ENCODE results near the gene VPS26B.
A peak's percentile ranks its signal among the peaks of the same experiment; 100 is the strongest.
"Not testable (repeated sequence)": the region's sequence is repeated elsewhere in the genome, so short reads cannot be mapped to it uniquely, and the experiment has no call there.

The VPS26B gene

GRCh38 chr11:134223836-134224709 lies at the start of gene VPS26B, which contains the start of gene NCAPD3:
TSS of gene VPS26B (plus strand) at chr11:134224671. CDS start at chr11:134225123, 452 bp downstream.
TSS of gene NCAPD3 (minus strand) at chr11:134223967. CDS start at chr11:134223926, 41 bp downstream.
- peak; percentile 93 for DNase-seq (ENCODE audit: low read depth)

DNA sequence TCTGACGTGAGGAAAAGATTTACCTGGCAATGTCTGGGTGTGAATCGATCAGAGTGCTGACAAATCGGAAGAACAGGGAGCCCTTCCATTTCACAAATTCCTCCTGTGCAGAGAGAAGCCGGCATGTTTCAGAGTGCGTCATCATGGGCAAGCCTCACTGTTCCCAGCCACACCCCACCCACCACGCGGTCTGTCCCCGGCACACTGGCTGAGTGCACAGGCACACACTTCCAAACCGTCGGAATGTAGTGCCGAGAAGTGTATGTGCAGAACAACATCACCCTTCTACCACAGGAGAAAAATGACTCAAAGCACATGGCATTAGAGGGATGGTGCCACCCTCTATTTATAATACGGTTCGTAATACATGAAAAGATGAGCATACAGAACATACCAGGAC lies 48.2 kb upstream of the VPS26B start:
- DNase-seq (ENCODE audit: low read depth), result no peak

- DNase-seq (ENCODE audit: low read depth), result no peak
These were observed 46.3 kb upstream of the VPS26B start for GRCh38 chr11:134178032-134178674.

DNA sequence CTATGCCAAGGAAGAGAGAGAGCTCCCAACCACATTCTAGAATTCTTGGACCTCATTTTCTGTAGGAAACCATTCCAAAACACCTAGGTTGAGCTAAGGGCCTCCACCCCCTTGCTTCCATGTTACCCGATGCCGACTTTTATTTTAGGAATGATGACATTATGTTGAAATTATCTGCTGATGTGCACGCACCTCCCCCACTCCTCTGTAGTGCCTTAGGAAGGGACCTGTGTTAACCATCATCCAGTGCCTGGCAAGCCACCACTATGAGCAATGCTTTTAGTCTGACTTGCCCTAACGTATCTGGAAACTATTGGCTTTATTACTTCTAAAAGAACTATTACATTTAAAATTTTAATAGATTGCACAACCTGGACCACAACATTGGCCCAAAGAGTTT lies 42.8 kb upstream of the VPS26B start:
- DNase-seq (ENCODE audit: low read depth), result no peak

DNA sequence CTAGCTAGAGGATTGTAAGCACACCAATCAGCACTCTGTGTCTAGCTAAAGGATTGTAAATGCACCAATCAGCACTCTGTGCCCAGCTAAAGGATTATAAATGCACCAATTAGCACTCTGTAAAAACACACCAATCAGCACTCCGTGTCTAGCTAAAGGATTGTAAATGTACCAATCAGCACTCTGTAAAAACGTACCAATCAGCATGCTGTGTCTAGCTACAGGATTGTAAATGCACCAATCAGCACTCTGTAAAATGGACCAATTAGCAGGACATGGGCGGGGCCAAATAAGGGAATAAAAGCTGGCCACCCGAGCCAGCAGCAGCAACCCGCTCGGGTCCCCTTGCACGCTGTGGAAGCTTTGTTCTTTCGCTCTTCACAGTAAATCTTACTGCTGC lies 36.4 kb upstream of the VPS26B start:
- not testable (repeated sequence) for DNase-seq (ENCODE audit: low read depth)

DNA sequence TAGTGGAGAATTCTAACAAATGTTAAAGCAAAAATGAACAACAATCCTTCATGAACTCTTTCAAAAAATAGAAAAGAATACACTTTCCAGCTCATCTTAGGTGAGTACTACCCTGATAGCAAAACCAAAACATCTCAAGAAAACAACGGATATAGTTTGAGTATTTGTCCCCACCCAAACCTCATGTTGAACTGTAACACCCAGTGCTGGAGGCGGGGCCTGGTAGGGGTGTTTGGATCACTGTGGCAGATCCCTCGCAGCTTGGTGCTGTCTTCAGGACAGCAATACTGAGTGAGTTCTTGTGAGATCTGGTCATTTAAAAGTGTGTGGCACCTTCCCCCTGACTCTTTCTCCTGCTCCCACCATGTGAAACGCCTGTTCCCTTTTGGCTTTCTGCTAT lies 27.7 kb upstream of the VPS26B start:
- DNase-seq (ENCODE audit: low read depth), result no peak

DNA sequence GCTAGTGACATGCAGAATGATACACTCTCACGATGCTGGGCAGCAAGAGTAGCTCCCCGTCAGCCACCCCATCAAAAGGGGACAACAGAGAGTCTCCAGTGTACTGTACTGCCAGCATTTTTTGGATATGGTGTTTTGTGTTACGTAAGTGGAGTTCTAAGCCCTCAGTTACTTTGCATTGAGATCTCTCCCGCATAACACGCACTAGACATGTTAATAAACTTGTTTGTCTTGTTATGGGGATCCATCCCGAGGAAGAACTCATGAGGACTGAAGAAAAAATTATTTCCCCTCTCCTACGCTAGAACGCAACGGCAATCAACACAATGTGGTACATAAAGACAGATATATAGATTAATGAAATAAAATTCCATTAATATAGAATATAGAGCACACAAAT lies 24.9 kb upstream of the VPS26B start:
- no peak for DNase-seq (ENCODE audit: low read depth)

- no peak for DNase-seq (ENCODE audit: low read depth)
These were observed 23.8 kb upstream of the VPS26B start for GRCh38 chr11:134200688-134201087.

- DNase-seq (ENCODE audit: low read depth), result no peak
These were observed 21.8 kb upstream of the VPS26B start for GRCh38 chr11:134202661-134203060.

DNA sequence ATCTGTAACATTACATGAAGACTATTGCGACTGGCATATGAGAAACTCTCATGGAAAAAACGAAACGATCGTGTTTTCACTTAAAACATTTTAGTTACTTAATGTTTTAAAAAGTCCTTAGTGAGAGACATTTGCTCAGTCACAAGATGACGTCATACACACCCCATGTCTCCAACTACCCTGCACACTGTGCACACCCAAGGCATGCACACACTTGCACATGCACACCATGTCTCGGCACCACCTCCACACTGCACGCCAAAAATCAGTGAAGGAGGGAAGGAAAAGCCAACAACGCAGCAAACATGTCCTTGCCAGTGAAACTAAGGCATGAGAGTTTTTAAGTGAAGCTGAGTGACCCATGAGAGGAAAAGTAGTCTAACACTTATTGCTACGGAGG lies 18.7 kb upstream of the VPS26B start:
- no peak for DNase-seq (ENCODE audit: low read depth)

GRCh38 chr11:134206185-134206584 lies 18.3 kb upstream of the VPS26B start:
- no peak for DNase-seq (ENCODE audit: low read depth)

DNA sequence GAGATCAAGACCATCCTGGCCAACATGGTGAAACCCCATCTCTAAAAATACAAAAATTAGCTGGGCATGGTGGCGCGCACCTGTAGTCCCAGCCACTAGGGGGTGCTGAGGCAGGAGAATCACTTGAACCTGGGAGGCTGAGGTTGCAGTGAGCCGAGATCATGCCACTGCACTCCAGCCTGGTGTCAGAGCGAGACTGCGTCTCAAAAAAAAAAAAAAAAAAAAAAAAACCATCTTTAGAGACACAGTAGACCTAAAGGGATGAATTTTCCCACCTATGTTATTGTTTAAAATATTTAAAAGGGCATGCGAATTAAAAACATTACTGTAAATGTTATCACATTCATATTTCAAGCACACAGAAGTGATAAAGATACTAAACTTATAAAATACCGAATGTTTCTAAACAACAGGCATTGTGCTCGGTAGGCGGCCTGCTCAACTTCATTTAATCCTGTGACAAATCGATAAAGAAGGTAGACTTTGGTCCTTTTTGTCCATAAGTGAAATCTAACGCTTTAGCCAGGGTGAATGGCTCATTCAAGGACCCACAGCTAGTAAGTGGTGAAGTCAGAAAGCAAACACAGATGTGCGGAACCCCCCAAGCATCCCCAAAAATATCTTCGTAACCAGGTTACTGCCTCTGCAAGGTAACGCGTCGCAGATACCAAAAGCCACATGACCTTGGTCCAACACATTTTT lies 16.8 kb upstream of the VPS26B start:
- peak; percentile 46 for DNase-seq (ENCODE audit: low read depth)

DNA sequence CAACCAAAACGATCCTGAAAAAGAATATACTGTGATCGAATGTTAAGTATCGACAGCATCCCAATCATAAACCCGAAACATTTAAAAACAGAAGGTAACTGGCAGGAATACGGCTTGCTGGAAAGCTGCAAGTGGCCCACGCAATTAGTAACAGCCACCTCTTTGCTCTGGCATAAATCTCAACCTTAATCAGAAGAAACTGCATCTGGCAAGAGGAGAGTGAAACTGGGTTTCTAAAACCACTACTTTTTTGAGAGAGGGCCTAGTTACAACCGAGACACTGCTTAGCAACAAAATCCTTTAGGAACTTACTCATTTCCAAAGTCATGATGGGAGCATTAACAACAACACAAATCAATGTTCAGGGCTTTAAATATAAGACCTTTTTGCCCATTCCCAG lies 8.6 kb upstream of the VPS26B start:
- DNase-seq (ENCODE audit: low read depth), result no peak

DNA sequence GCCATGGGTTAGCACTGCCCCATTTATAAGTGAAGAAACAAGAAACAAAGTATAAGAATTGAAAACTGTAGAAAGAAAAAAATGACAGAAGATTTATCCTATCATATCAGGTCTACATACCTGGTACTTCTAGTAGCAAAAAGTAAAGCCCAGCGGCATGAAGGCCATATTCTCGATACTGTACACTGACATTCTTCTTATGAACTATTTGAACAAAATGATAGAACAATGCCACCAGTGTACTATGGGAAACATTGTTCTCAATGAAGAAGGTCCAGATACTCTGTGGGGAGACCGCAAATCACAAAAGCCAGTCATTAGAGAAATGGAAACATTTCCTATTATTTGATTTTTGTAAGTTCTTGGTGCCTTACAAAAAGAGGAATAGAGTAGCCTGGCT lies 7.7 kb upstream of the VPS26B start:
- no peak for DNase-seq (ENCODE audit: low read depth)

GRCh38 chr11:134223121-134223520 lies 1.4 kb upstream of the VPS26B start:
- no peak for DNase-seq (ENCODE audit: low read depth)

GRCh38 chr11:134224710-134225664 lies 516 bp downstream of the VPS26B start:
- DNase-seq (ENCODE audit: low read depth), result peak; percentile 46

DNA sequence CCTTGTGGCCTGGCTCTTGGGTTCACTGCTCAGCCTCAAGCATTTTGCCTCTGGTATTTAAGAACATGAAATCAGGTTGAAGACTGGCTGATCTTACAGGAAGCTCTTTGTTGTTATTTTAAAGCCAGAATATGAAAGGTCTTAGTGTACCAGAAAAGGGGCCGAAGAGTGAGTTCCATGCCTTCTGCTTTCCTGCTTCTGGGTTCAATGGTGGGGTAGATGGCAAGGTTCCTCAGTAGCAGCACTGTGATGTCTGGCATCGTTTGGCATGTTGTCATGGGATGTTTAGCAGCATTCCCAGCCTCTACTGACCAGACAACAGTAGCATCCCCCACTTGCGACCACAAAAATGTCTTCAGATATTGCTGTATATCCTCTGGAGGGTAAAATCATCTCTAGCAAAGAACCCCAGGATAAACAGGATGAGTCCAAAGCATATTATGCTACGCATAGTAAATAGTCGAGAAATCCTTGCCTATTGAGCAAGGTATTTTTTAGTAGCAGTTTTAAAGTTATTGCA lies 2.4 kb downstream of the VPS26B start:
- DNase-seq (ENCODE audit: low read depth), result no peak

DNA sequence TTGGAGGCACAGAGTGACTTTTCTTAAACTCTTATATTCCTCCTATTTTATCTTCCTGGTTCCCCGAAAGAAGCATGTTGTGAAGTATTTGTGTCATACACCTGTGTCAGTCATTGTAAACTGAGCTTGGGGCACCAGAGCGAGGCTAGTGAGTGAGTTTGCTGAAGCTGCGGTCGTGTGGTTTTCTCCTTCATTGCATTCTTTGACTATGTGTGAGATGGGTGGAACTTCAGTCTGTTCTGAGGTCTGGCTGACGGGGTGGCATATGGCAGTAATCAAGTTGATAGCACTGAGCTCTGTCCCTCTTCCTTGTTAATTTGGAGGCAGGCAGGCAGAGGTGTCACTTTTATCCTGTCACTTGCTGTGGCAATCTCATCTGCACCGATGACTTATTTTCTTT lies 4.2 kb downstream of the VPS26B start:
- no peak for DNase-seq (ENCODE audit: low read depth)

GRCh38 chr11:134229126-134229790 lies 4.8 kb downstream of the VPS26B start:
- no peak for DNase-seq (ENCODE audit: low read depth)

- no peak for DNase-seq (ENCODE audit: low read depth)
These were observed 5.9 kb downstream of the VPS26B start for GRCh38 chr11:134230339-134230738.

Measured in stimulated activated CD4-positive, alpha-beta T cell treated with anti-CD3 and anti-CD28 coated beads, Interleukin-2, amount 100 ng/mL, for 4 hours (primary cell).